NT2/D1 (cell line): ENCODE results near the gene SSBP2.

Source experiments
- DNase-seq: peaks from one replicate; pipeline ENCODE4 v3.0.0-alpha.2; 2011; ENCODE audit warnings: low read depth, low spot score
- H3K27me3 ChIP-seq: 2 replicates; pipeline ENCODE4 v1.6.0; 2011; ENCODE audit warnings: mild to moderate bottlenecking; ENCODE audit not compliant: insufficient read length, insufficient read depth
- H3K36me3 ChIP-seq: 2 replicates; pipeline ENCODE4 v1.6.1; 2011; ENCODE audit warnings: mild to moderate bottlenecking, low read length, mixed read lengths; ENCODE audit not compliant: insufficient read depth, insufficient read length
- H3K4me1 ChIP-seq: 2 replicates; pipeline ENCODE4 v1.5.1; 2011; ENCODE audit not compliant: insufficient read depth, insufficient read length
- H3K4me3 ChIP-seq: 2 replicates; pipeline ENCODE4 v1.5.1; 2011; ENCODE audit warnings: low read depth; ENCODE audit not compliant: insufficient read length
- H3K9ac ChIP-seq: 2 replicates; pipeline ENCODE4 v1.6.0; 2011; ENCODE audit warnings: low read depth; ENCODE audit not compliant: insufficient read length
- H3K9me3 ChIP-seq: 2 replicates; pipeline ENCODE4 v1.5.1; 2011; ENCODE audit warnings: mild to moderate bottlenecking, low read length; ENCODE audit not compliant: insufficient read depth
- SUZ12 ChIP-seq: IDR thresholded peaks from 2 replicates; pipeline ENCODE4 v1.6.1; 2011; ENCODE audit not compliant: insufficient read length, insufficient read depth; ENCODE audit errors: extremely low read depth
- YY1 ChIP-seq: IDR thresholded peaks from 2 replicates; pipeline ENCODE4 v1.6.1; 2011; ENCODE audit not compliant: insufficient read length, insufficient read depth
- ZNF274 ChIP-seq: IDR thresholded peaks from 2 replicates; pipeline ENCODE4 v1.6.1; 2011; ENCODE audit warnings: mild to moderate bottlenecking, low read depth, low read length

SSBP2 gene

DNA sequence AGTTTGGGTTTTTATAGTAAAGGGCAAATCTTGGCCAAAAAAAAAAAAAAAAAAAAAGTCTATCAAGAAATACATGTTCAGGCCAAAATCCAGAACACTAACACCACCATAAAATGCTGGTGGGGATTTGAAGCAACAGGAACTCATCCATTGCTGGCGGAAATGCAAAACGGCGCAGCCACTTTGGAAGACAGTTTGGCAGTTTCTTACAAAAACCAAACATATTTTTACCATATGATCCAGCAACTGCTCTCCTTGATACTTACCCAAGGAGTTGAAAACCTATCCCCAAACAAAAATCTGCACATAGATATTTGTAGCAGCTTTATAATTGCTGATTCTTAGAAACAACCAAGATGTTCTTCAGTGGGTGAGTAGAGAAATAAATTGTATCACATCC is 203.9 kb downstream of the SSBP2 start:
- Histone ChIP-seq H3K4me3 (no peak overlapping the region), H3K4me1 (no peaks in the 10 kb centered on the region), H3K36me3 (no peaks in the 10 kb centered on the region), H3K9ac (no peak overlapping the region), H3K27me3 (no peaks in the 10 kb centered on the region), H3K9me3 (no peaks in the 10 kb centered on the region)
- TF ChIP-seq SUZ12 (no peak), YY1 (no peak), ZNF274 (no peak)
- no peak for DNase-seq

DNA sequence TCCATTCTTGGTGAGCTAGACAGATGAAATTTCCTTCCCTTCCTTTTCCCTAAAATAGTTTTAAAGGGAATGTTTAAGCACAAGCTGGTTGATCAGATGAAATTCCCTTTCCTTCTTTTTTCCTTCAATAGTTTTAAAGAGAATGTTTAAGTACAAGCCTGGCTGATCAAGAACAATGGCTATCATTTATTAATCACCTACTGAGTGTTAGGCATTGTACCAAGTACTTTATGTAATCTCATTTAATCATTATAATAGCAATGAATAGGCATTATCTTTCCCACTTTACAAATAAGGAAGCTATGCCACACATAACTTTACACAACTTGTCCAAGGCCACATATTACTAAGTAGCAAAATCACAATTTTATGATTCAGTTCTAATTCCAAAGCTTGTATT is 205.0 kb downstream of the SSBP2 start:
- no peaks in the 10 kb centered on the region for H3K9me3 ChIP-seq
- no peak for DNase-seq

DNA sequence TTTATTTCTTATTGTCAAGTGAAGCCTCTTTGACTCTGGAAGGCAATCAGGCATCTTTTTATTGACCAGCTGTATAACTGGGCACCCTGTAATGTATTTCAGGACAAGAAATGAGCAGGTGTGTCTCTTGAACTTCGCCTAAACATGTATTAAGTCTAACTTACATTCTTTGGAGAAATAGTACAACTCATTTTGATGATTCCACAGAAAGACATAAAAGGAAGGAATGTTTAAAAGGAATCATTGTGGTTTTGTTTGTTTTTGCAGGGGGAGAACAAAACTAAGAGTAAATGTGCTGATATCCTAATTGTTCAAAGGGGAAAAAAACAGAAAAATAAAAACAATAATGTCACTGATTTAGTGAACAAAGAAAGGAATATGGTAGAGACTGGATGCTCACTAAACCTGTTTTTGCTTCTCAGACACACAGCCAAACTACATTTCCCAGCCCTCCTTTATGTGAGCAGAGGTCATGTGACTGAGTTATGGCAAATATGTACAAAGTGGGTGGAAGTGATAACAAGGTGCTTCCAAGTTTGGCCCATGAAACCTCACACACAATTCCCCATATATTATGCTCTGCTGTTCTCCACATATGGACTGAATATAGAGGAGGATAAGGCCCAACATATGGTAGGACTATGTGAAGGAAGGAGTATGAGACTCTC is 206.4 kb downstream of the SSBP2 start:
- no peak for DNase-seq
- Histone ChIP-seq H3K9me3 (no peaks in the 10 kb centered on the region), H3K4me1 (no peaks in the 10 kb centered on the region), H3K27me3 (no peaks in the 10 kb centered on the region), H3K36me3 (no peaks in the 10 kb centered on the region), H3K9ac (no peak overlapping the region), H3K4me3 (no peak overlapping the region)
- TF ChIP-seq ZNF274: no peak
- no peak for TF ChIP-seq SUZ12
- TF ChIP-seq YY1: no peak

More for the DNA sequence above, 205.0 kb downstream of the SSBP2 start:
- H3K4me1 ChIP-seq: no peaks in the 10 kb centered on the region
- TF ChIP-seq ZNF274 (no peak), SUZ12 (no peak), YY1 (no peak)
- H3K9ac ChIP-seq: no peak overlapping the region
- no peak overlapping the region for H3K4me3 ChIP-seq
- no peaks in the 10 kb centered on the region for H3K27me3 ChIP-seq
- no peaks in the 10 kb centered on the region for H3K36me3 ChIP-seq

DNA sequence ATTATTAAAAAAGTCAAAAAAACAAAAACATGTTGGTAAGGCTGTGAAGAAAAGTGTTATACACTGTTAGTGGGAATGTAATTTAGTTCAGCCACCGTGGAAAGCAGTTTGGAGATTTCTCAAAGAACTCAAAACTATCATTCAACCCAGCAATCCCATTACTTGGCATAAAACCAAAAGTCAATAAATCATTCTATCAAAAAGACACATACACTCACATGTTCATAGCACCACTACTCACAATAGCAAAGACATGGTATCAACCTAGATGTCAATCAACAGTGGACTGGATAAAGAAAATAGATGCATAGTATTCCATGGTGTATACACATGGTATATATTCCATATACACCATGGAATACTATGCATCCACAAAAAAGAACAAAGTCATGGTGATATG is 208.7 kb downstream of the SSBP2 start:
- Histone ChIP-seq H3K9ac (no peak overlapping the region), H3K9me3 (no peaks in the 10 kb centered on the region)
- DNase-seq: no peak

DNA sequence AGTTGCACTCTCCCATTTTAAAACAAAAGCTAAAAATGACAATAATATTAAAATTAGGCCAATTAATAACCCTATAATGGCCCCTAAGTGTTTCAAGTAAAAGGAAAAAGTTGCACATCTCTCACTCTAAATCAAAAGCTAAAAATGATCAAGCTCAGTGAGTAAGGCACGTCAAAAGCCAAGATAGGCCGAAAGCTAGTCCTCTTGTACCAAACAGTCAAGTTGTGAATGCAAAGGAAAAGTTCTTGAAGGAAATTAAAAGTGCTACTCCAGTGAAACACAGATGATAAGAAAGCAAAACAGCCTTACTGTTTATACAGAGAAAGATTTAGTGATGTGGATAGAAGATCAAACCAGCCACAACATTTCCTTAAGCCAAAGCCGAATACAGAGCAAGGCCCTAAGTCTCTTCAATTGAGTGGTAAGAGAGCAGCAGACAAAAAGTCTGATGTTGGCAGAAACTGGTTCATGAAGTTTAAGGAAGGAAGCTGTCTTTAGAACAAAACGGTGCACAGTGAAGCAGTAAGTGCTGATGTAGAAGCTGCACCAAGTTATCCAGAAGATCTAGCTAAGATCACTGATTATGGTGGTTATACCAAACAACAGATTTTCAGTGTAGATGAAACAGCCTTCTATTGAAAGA is 212.9 kb downstream of the SSBP2 start:
- no peaks in the 10 kb centered on the region for H3K9me3 ChIP-seq
- no peaks in the 10 kb centered on the region for H3K4me1 ChIP-seq
- no peak for TF ChIP-seq ZNF274
- TF ChIP-seq YY1: no peak
- TF ChIP-seq SUZ12: no peak
- no peaks in the 10 kb centered on the region for H3K27me3 ChIP-seq
- H3K36me3 ChIP-seq: no peaks in the 10 kb centered on the region
- no peak overlapping the region for H3K9ac ChIP-seq
- no peak for DNase-seq
- no peak overlapping the region for H3K4me3 ChIP-seq

More for the DNA sequence above, 208.7 kb downstream of the SSBP2 start:
- Histone ChIP-seq H3K4me1 (no peaks in the 10 kb centered on the region), H3K4me3 (no peak overlapping the region), H3K27me3 (no peaks in the 10 kb centered on the region), H3K36me3 (no peaks in the 10 kb centered on the region)
- TF ChIP-seq YY1 (no peak), ZNF274 (no peak), SUZ12 (no peak)

DNA sequence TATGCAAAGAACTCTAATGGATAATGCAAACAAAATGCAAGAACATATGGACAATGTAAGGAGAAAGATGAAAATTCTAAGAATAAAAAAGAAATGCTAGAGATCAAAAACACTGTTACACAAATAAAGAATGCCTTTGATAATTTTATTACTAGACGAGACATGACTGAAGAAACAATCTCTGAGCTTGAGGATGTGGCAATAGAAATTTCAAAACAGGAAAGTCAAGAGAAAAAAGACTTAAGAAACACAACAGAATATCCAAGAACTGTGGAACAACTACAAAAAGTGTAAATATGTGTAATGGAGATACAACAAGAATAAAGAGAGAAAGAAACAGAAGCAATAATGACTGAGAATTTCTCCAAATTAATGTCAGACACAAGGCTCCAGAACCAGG is 216.5 kb downstream of the SSBP2 start:
- DNase-seq: no peak
- Histone ChIP-seq H3K9ac (no peak overlapping the region), H3K4me3 (no peak overlapping the region), H3K9me3 (no peaks in the 10 kb centered on the region), H3K36me3 (no peaks in the 10 kb centered on the region), H3K4me1 (no peaks in the 10 kb centered on the region), H3K27me3 (no peaks in the 10 kb centered on the region)
- TF ChIP-seq ZNF274 (no peak), YY1 (no peak), SUZ12 (no peak)

DNA sequence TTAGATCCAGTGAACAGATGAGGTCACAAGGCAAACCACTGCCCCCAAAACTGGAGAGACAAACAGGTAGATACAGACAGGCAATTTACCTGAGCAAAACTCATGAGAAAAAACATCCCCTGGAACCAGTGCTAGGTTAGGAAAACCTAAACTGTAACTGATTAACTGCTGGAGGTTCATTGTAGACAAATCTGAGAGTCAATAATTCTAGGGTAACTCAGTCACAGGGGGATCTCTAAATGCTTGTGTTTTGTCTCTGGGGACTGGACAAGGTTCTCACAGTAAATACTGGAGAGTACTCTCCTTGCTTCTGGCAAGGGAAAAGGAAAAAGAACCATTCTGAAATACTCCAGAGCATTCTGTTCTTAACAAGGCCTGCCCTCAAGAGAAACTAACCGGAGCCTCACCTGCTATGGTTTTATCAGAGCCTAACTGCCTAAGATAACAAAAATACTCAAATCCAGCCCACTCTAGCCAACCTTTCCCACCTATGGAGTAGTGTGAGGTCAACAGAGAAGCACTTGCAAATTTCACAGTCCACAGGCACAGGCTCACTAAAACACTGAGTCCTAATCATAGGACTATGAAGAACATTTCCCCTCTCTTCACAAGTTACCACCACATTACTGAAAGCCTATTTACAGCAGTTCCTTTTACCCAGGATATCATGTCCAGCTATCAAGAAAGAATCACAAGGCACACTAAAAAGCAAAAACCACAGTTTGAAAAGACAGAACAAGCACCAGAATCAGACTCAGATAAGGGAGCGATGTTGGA is 217.1 kb downstream of the SSBP2 start:
- Histone ChIP-seq H3K27me3 (no peaks in the 10 kb centered on the region), H3K9me3 (no peaks in the 10 kb centered on the region), H3K9ac (no peak overlapping the region), H3K4me1 (no peaks in the 10 kb centered on the region), H3K36me3 (no peaks in the 10 kb centered on the region), H3K4me3 (no peak overlapping the region)
- DNase-seq: no peak
- TF ChIP-seq ZNF274 (no peak), SUZ12 (no peak), YY1 (no peak)
